ENCODE results near the gene FAM3B.

Gene FAM3B

DNA sequence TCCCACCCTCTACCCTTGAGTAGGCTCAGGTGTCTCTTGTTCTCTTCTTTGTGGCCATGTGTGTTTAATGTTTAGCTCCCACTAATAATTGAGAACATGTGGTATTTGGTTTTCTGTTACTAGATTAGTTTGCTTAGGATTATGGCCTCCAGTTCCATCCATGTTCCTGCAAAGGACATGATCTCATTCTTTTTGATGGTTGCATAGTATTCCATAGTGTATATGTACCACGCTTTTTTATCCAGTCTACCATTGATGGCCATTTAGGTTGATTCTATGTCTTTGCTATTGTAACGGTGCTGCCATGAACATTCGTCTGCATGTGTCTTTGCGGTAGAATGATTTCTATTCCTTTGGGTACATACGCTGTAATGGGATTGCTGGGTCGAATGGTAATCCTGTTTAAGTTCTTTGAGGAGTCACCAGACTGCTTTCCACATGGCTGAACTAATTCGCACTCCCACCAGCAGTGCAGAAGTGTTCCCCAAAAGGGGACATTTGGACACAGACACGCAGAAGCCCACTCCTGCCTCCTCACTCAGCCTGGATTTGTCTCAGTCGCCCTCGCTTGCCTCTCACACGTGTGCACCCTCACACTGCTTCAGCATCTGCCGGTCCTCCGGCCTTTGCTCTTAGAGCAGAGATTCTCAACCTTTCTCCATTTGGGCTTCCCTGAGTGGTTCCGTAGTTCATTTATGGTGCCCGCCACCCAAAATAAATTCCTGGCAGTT, 48.9 kb downstream of the FAM3B start:
- TF ChIP-seq, protein P1, sequence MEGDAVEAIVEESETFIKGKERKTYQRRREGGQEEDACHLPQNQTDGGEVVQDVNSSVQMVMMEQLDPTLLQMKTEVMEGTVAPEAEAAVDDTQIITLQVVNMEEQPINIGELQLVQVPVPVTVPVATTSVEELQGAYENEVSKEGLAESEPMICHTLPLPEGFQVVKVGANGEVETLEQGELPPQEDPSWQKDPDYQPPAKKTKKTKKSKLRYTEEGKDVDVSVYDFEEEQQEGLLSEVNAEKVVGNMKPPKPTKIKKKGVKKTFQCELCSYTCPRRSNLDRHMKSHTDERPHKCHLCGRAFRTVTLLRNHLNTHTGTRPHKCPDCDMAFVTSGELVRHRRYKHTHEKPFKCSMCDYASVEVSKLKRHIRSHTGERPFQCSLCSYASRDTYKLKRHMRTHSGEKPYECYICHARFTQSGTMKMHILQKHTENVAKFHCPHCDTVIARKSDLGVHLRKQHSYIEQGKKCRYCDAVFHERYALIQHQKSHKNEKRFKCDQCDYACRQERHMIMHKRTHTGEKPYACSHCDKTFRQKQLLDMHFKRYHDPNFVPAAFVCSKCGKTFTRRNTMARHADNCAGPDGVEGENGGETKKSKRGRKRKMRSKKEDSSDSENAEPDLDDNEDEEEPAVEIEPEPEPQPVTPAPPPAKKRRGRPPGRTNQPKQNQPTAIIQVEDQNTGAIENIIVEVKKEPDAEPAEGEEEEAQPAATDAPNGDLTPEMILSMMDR (IDR thresholded peaks at IDR 0.05): no peak

DNA sequence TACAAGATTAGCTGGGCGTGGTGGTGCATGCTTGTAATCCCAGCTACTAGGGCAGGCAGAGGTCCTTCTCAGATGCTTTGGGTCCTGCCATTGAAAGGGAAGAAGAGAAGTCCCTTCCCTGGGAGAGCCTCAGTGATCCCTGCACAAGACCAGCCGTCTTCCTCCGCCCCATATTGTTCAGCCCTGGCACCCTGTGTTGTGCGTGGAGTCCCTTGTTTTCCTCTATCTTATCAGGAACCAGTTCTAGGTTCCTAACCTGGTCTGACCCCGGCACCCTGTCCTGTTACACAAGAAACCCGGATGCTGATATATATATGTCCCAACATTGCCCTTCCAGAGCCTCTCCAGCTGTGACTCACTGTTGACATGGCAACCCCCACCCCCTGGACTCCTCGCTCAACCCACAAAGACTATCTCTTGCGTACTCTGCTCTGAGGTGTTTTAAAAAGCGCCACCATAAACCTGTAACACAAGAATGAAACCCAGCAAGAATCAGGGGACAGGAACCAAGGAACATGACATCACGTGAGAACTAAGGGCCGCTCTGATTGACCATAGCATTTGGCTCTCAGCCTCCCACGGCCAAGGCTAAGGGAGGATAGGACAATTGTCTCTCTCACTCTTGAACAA, 50.0 kb downstream of the FAM3B start:
- TF ChIP-seq, protein P1 (IDR thresholded peaks at IDR 0.05): no peak

DNA sequence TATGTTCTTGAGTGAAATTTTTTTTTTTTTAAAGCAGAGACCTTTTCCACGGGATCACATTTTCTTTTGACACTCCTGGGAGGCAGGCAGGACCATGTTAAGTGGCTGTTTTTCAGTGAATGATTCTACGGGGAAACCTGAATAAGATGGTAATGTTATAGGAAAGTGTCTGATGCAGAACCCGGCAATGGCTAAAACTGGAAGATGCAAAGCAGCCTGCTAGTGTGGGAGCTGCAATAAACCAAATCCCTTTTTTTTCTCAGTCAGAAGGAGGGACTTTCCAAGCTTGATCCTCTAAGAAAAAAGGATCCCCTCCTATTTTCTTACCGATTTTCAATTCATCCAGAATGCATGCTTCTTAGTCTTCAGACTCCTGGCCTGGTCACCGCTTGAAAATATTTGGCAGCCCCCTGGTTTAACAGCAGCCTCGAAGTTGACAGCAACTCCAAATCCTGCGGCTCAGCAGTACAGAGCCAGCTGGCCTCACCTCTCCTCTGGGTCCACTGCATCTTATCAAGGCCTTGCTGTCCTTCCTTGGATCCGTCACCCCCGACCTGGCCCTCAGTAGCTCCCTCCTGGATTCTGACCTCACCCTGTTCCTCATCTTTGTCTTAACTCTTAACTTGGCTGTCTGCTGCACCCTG, 50.8 kb downstream of the FAM3B start:
- TF ChIP-seq, protein P1 (IDR thresholded peaks at IDR 0.05): no peak

DNA sequence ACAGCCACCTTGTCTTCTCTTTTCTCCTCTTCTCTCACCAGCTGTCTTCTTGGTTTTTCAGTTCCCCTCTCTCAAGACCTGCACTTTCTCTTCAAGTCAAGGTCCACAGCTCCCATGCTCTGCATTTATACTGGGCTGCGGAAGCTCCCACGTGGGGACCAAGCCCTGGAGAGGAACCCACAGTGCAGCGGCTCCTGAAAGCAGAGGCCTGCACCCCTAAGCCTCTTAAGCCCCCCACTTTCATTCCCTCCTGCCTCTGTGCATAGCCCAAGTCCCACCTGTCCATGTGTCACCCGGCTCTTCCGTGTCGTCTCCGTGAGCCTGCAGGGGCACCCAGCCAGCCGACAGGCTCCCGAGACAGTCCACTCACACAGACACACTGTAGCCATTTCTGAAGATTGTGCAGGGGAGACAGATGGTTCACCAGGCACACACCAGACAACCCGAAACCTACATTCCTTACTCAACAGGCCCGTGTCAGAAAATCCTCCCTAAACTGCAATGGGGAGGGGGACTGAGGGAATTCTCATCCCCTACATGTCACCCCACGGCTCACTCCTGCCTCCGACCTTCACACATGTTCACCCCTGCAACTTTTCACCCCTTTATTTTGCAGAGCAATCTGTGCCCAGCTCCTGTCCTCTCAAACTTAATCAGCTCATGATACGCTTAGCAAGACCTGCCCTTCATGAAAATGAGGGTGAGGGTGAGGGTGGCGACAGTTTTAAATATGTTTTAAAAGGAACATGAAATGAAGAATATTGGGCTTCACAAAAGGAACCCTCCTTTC, 51.5 kb downstream of the FAM3B start:
- TF ChIP-seq, protein P1 (IDR thresholded peaks at IDR 0.05): no peak

DNA sequence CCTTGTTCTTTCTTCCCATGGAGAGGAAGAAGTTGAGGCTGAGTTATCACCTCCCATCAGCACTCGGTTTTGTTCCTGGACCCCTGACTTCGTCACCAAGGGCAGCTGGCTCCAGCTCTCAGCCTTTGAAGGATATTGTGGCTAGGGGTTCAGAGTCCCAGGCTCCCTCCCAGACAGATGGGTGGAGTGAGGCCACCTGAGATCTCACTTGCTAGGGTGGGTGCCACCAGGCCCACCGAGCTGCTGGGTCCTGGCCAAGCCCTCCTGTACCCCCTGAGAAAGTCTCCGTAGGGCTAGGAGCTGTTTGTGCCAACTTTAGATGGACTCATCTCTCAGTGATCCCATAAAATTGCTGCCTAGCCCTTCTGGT, 52.1 kb downstream of the FAM3B start:
- TF ChIP-seq, protein P1 (IDR thresholded peaks at IDR 0.05): no peak

DNA sequence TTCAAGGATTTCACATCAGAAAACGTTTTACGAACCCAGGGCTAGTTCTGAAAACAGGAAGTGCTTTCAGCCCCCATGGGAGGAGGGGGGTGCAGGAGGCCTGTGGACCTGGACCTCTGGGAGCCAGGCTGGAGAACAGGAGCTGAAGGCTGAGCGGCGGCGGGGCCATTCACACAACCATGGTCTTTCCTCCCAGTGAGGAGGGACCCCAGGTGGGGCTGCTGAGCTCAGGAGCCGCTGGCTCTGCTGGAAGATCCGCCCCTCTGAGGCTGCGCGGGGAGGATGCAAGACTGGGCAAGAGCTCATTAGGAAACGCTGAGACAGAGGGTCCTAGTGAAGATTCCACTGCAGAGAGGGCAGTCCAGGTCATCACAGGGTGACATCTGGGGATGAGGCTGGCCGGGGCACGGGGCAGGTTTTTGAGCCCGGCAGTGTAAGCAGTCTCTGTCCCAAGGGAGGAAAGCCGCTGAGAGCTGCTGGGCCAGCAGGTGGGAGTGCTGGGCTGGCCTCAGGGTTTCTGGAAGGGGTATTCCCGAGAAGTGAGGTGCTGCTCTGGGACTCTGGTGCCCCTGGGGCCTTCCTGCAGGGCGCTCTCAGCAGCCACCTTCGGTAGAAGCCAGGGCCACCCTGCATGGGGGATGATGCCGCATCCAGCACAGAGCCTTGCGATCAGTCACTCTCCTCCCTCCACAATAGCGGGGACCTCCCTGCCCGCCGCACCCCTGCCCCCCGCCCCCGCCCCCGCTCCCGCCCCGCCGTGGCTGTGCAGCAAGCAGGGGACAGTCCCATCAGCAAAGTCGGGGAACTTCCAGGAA, 52.7 kb downstream of the FAM3B start:
- TF ChIP-seq, protein P1 (IDR thresholded peaks at IDR 0.05): no peak

Data from LNCAP (cell line).